ENCODE data around the gene AIRE. TPM values are rescaled to one million over a fixed set of nuclear protein-coding genes. Genes with fewer than 3 reads are reported as not detected.

AIRE gene
- polyA plus RNA-seq, 1 donor from 2014 or later, result not detected

GRCh38 chr21:44299085-44299457 lies 13.4 kb downstream of the AIRE start:
- Histone ChIP-seq H2AFZ (ENCODE audit: low read depth, low read length) (peak overlapping the region; percentile 25), H4K20me1 (ENCODE audit: insufficient read depth) (no peaks in the 10 kb centered on the region), H3K36me3 (ENCODE audit: insufficient read depth, low read length) (no peaks in the 10 kb centered on the region), H3K79me2 (replicated peaks; ENCODE audit: insufficient read depth, low read length) (no peaks in the 10 kb centered on the region), H3K9ac (ENCODE audit: low read length) (peak overlapping the region; percentile 68), H3F3A (ENCODE audit: insufficient read depth, low read length, poor library complexity, severe bottlenecking) (no peaks in the 10 kb centered on the region), H3K9me3 (ENCODE audit: low read length) (no peaks in the 10 kb centered on the region), H3K4me3 (ENCODE audit: low read length) (peak overlapping the region; percentile 78), H3K27me3 (ENCODE audit: insufficient read depth, low read depth, low read length) (no peaks in the 10 kb centered on the region), H3K27ac (ENCODE audit: low read length) (no peak overlapping the region), H3K9me2 (ENCODE audit: insufficient read depth, low read length) (no peaks in the 10 kb centered on the region), H3K4me2 (ENCODE audit: low read length) (peak overlapping the region; percentile 39)
- TF ChIP-seq REST (IDR thresholded peaks at IDR 0.05; ENCODE audit: borderline replicate concordance) (no peak), CTCF (IDR thresholded peaks at IDR 0.05; ENCODE audit: poor library complexity, severe bottlenecking) (no peak), TAF1 (IDR thresholded peaks at IDR 0.05; ENCODE audit: low read depth) (no peak), EZH2 (IDR thresholded peaks at IDR 0.05; ENCODE audit: borderline replicate concordance, insufficient read depth, low read length, poor library complexity, severe bottlenecking) (no peak), MXI1 (conservative IDR thresholded peaks at IDR 0.05; ENCODE audit: poor library complexity, severe bottlenecking) (no peak), RAD21 (conservative IDR thresholded peaks at IDR 0.05) (no peak), EP300 (conservative IDR thresholded peaks at IDR 0.05; ENCODE audit: poor library complexity, severe bottlenecking) (no peak), SMC3 (conservative IDR thresholded peaks at IDR 0.05; ENCODE audit: poor library complexity) (no peak), POLR2AphosphoS5 (IDR thresholded peaks at IDR 0.05) (no peak)

GRCh38 chr21:44299458-44300261 lies 14.0 kb downstream of the AIRE start, which contains the start of gene PFKL:
Gene PFKL (plus strand): TSS chr21:44300053. CDS start chr21:44300106, 53 bp downstream.
- H3K79me2 ChIP-seq (replicated peaks; ENCODE audit: insufficient read depth, low read length), result no peaks in the 10 kb centered on the region
- H3K27ac ChIP-seq (ENCODE audit: low read length), result no peak within 1 kb of the TSS
- peak within 1 kb of the TSS; percentile 27 for H2AFZ ChIP-seq (ENCODE audit: low read depth, low read length)
- no peaks in the 10 kb centered on the region for H3F3A ChIP-seq (ENCODE audit: insufficient read depth, low read length, poor library complexity, severe bottlenecking)
- no peaks in the 10 kb centered on the region for H3K27me3 ChIP-seq (ENCODE audit: insufficient read depth, low read depth, low read length)
- H3K4me3 ChIP-seq (ENCODE audit: low read length), result peak within 1 kb of the TSS; percentile 78
- no peaks in the 10 kb centered on the region for H3K9me2 ChIP-seq (ENCODE audit: insufficient read depth, low read length)
- H3K9me3 ChIP-seq (ENCODE audit: low read length), result no peaks in the 10 kb centered on the region
- H3K36me3 ChIP-seq (ENCODE audit: insufficient read depth, low read length), result no peaks in the 10 kb centered on the region
- TF ChIP-seq POLR2AphosphoS5 (IDR thresholded peaks at IDR 0.05), result peak; percentile 10
- TF ChIP-seq RAD21 (conservative IDR thresholded peaks at IDR 0.05), result no peak
- H4K20me1 ChIP-seq (ENCODE audit: insufficient read depth), result no peaks in the 10 kb centered on the region
- H3K9ac ChIP-seq (ENCODE audit: low read length), result peak within 1 kb of the TSS; percentile 68
- H3K4me2 ChIP-seq (ENCODE audit: low read length), result peak within 1 kb of the TSS; percentile 39
